Adrenal gland (tissue), 5 donors: ENCODE results near the gene MICALL1.

Experiments
- CTCF ChIP-seq, 6 experiments: fragments of 450-650 bp in 4 of 6; fragments of 200-600 bp in 2 of 6; sonication (generic) in 1 of 6; IDR thresholded peaks; 1 replicate in 5 of 6; 2 replicates in 1 of 6; pipeline versions ENCODE4 v1.5.1 to v1.8.0; 2016 to 2021; ENCODE audit warnings: antibody characterized with exemption in 6 of 6, mild to moderate bottlenecking in 2 of 6, moderate library complexity in 1 of 6
- POLR2A ChIP-seq, 2 donors: fragments of 450-650 bp; IDR thresholded peaks; one replicate each; pipeline ENCODE4 v1.6.1; 2017; ENCODE audit warnings: antibody characterized with exemption in 2 of 2, mild to moderate bottlenecking in 2 of 2, moderate library complexity in 1 of 2
- donor health status: DM: no; HTN: no; CAD: no.

DNA sequence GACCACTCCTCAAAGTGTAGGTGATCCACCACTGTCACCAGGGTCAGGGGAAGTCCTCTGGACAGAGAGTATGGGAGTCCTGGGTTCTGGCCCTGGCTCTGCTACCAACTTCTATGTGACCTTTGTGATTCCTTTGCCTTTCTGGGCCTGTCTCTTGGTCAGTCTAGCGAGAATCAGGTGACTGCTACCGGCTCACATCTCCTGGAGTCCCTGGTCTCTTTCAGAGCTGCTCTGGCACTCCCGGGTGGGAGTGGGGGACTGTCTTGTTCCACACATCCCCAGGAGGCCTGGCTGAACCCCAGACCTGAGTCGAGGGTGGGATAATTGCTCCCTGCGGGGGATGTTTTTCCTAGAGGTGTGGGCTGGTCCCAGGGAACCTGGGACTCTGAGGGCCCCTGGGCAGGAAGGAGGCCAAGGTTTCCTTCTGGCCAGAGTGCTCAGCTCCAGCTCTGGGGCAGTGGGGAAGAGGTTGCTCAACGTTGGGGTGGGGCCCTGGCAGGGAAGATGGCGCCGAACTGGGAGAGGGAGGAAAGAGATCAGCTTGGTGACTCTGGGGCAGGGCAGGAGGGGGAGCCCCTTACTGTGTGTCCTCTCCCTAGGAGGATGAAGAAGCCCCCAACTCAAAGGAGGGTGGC, 76.2 kb downstream of the MICALL1 start:
- TF ChIP-seq CTCF (IDR thresholded peaks at IDR 0.05) (no peak), POLR2A (IDR thresholded peaks at IDR 0.05) (no peak)
